GM18507 (cell line): Measurements from ENCODE around the gene RALGAPB.

ENCODE experiments used
- DNase-seq: peaks from one replicate; pipeline ENCODE4 v3.0.0; 2011; ENCODE audit warnings: low read depth; ENCODE audit not compliant: insufficient read length; ENCODE audit errors: extremely low spot score
- FAIRE-seq: peaks from 2 replicates; lab custom pipeline; 2011; peaks lifted over from hg19 to GRCh38; lab: Jason Lieb, UNC

RALGAPB gene

GRCh38 chr20:38536310-38536709 is 63.7 kb downstream of the RALGAPB start:
- no peak for FAIRE-seq
- DNase-seq = no peak

DNA sequence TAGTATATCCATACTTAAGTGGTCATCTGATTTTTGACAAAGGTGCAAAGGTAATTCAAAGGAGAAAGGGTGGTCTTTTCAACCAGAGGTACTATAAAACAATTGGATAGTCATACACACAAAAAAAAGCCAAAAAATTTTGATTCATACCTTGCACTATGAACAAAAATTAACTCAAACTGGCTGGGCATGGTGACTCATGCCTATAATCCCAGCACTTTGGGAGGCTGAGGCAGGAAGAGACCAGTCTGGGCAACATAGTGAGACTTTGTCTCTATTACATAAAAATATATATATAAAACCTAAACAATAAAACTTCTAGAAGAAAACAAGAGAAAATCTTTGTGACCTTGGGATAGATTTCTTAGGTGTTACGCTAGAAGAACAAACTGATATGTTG is 64.5 kb downstream of the RALGAPB start:
- DNase-seq (no peak), FAIRE-seq (no peak)

GRCh38 chr20:38538789-38539188 is 66.1 kb downstream of the RALGAPB start:
- DNase-seq = no peak
- no peak for FAIRE-seq

DNA sequence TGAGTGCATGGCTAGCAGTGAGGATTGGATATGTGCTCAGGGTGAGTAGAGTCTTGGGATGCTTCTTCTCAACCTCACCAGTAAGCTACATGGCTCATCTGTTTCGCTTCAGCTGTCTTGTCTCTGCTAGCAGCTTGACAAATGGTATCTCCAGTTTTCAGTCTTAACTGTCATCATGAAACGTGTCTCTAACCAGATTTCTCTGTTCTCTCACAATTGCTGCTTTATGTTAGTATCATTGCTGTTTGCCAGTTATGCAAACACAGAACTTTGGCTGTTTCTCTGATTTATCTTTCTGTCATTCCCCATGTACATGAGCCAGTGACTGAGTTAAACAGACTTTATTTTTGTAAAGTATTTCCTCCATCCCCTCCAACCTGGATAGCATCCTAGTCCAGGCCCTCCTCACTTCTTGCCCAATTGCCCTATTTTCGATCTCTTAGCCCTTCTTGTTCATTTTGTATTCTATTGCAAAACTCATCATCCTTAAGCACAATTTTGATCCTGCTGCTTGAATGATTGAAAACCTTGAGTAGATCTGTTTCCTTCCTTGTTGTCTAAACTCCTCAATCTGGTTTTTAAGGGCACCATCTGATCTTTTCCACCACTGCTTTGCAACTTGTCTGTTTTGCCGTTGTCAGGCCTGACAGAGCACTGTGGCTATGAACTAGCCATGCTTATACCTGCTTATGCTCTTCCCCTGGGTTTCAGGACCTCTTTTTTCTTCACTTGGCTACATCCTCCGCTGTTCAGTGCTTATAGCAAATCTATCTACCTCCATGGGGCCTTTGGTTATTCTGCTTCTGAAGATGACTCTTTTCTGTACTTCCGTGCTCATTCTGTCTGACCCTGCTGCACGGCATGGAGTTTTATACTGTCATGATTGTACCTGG is 70.6 kb downstream of the RALGAPB start:
- FAIRE-seq = no peak
- no peak for DNase-seq

GRCh38 chr20:38545771-38546170 is 73.1 kb downstream of the RALGAPB start:
- DNase-seq = no peak
- no peak for FAIRE-seq

GRCh38 chr20:38547288-38548085 is 74.8 kb downstream of the RALGAPB start:
- no peak for DNase-seq
- no peak for FAIRE-seq

DNA sequence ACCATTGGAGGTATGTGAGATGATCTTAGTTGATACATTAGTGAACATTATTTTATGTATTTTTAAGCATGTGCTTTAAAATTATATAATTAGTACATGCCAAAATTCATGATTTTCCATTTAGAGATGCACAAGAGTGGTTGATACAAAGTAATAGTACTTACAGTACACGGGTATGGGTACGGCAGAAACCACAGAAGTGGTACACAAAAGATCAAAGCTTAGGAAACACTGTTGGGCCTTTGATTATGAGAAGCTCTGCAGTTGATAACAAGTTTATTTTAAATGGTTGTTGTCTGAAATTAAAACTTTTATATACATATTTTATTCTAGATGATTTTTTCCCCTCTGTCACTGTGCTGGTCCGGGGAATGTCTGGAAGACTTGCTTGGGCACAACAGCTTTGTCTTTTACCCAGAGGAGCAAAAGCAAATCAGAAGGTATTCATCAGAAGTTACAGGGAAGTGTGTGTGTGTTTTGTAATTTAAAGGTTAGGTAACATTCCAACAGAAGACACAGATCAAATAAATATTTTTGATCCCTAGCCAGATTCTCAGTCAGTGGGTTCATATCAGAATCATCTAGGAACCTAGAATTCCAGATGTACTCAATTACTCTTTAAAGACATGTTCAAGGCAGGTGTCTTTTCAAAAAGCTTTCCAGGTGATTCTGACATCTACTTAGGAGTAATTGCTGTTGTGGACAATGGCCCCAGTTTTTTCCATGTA is 75.9 kb downstream of the RALGAPB start:
- DNase-seq (no peak), FAIRE-seq (no peak)

GRCh38 chr20:38550274-38550673 is 77.6 kb downstream of the RALGAPB start:
- FAIRE-seq (no peak), DNase-seq (no peak)

- FAIRE-seq = no peak
These were observed 78.5 kb downstream of the RALGAPB start for GRCh38 chr20:38551056-38551626.

GRCh38 chr20:38554986-38555385 is 82.3 kb downstream of the RALGAPB start:
- no peak for DNase-seq
- FAIRE-seq = no peak

More at GRCh38 chr20:38551056-38551626, 78.5 kb downstream of the RALGAPB start:
- DNase-seq = no peak

DNA sequence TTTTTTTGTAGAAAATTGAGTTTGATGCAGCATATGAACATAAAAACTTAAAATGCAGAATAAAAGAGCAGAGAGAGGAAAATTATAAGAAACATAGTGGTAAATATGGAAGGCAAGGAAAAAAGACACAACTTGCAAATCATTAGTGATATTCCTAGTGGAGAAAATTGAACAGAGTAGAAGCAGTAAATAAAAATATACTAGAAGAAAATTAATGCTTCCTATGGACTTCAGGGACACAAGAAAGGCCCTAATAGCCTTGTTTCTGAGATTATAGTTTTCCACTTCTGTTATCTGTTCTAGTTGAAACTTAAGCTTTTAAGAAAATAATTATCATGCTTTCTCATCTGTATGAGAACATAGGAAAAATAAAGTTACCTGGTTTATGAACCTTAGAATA is 82.8 kb downstream of the RALGAPB start:
- no peak for FAIRE-seq
- DNase-seq = no peak

DNA sequence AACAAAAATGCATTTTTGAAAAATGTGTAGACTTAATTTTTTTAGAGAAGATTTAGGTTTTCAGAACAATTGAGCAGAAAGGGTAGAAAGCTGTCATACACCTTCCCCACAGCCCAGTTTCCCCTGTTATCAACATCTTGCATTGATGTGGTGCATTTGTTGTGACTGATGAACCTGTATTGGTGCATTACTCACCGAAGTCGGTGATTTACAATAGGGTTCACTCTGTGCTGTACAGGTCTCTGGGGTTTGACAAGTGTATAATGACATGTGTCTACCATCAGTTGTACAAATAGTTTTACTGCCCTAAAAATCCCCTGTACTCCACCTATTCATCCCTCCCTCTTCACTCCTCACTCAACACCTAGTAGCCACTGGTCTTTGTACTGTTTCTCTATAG is 84.5 kb downstream of the RALGAPB start:
- DNase-seq (no peak), FAIRE-seq (no peak)

DNA sequence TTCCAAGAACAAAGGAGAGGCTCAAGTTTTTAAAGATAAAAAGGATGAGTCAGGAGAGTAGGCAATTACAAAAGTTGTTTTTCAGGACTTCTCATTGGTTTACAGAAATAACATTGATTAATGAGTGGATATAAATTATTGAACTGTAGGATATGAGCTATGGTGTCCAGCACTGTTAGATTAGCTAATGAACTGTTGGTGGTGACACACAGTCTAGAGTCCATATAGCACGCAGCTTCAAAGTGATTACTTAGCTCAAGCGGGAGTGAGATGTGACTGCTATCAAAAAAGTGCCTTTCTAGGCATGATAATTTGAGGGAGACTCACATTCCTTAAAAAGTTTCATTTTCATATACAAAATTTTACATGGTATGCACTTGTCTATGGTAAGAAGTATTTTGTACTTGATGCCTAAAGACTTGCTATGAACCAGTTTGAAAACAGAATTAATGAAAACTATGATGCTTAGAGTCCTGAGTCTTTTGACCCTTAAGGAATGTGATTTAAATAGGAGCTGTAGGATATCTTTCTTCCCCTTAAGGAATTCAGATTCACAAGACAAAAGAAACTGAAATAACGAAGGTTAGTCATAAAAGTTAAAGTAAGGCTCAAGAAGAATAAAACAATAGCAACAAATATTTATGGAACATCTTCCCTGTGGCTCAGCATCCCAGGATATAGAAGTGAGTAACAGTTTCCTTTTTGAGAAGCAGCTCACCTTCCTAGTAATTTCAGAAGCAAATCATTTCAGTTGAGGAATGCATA is 86.1 kb downstream of the RALGAPB start:
- DNase-seq (no peak), FAIRE-seq (no peak)

DNA sequence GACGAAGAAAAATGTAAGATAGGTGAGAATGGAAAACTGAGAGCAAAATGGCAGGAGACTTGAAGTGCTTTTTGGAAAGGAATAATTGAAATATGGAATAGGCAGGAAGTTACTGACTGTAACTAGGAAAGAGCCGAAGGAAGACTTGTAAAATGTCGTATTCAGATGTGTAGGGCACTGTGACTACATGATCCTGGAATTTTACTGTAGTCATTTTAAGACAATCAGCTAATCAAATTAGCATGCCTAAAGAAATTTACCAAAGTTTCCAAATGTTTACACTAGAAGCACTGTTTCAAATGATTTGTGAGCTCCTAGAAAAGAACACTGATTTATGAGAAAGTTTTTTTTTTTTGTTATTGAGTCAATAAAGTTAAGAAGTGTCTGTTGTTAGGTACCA is 87.1 kb downstream of the RALGAPB start:
- FAIRE-seq = no peak

GRCh38 chr20:38563802-38564431 is 91.3 kb downstream of the RALGAPB start:
- no peak for FAIRE-seq
- DNase-seq = no peak

More for the DNA sequence above, 87.1 kb downstream of the RALGAPB start:
- no peak for DNase-seq

- FAIRE-seq = peak; percentile 51
These were observed 92.0 kb downstream of the RALGAPB start for GRCh38 chr20:38564680-38565079.

DNA sequence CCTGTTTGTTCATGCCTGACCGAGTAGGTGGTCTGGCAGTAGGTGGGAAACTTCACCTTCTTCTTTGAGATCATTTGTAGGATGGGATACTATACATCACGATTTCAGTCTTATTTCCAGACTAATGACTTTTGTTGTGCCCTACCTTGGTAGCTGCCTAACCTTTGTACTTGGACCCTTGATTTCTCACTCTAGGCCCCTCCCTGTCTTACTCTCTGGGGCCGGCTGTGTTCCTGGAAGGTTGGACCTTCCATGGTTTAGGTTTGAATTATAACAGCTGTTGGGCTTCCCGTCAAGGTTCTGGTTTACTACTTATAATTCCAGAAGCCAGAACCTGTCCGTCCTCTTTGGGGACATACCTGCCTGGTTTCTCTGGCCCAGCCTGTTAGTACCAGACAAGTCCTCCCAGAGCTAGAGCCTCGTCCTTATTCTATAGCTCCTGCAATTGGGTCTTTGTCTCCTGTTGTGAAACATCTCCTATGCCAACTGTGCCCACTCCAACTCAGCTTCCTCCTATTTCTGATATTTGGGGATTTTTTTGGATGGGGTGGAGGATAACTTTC is 93.5 kb downstream of the RALGAPB start:
- DNase-seq (no peak), FAIRE-seq (no peak)

More at GRCh38 chr20:38564680-38565079, 92.0 kb downstream of the RALGAPB start:
- DNase-seq = no peak
